ENCODE results near the gene H2AZ1. TPM values are rescaled to one million over a fixed set of nuclear protein-coding genes. Genes with fewer than 3 reads are reported as not detected.

Gene H2AZ1
- total RNA-seq, 1 experiment from 2014 or later, result 457 TPM

- no peaks in the 10 kb centered on the region for H3K27me3 Mint-ChIP-seq (ENCODE audit: insufficient read depth, unreplicated experiment)
- H3K9me3 Mint-ChIP-seq (ENCODE audit: unreplicated experiment), result no peaks in the 10 kb centered on the region
- no peaks in the 10 kb centered on the region for H3K4me1 Mint-ChIP-seq (ENCODE audit: low read depth, unreplicated experiment)
- Histone ChIP-seq H3K4me3 (ENCODE audit: low read depth, low read length) (no peak overlapping the region), H3K4me1 (peaks cover 16% of the 10 kb centered on the region; the same call in 1 of the 2 replicates), H3K9me3 (no peaks in the 10 kb centered on the region), H3K27me3 (replicated peaks; ENCODE audit: control insufficient read depth, insufficient read depth, low read length) (no peaks in the 10 kb centered on the region), H3K36me3 (ENCODE audit: control insufficient read depth, insufficient read depth, low read length) (no peaks in the 10 kb centered on the region)
- H3K4me3 Mint-ChIP-seq (ENCODE audit: unreplicated experiment), result peak overlapping the region; percentile 19
- ChIA-PET CTCF (no interaction called here), POLR2A (no interaction called here)
- intact Hi-C loops (cut with micrococcal nuclease; ENCODE audit: unreplicated experiment), result no loop called here
- no peak for TF ChIP-seq CTCF (IDR thresholded peaks at IDR 0.05; ENCODE audit: insufficient read depth in 1 of 2, low read depth in 1 of 2, low read length in 1 of 2, severe bottlenecking in 1 of 2, unreplicated experiment in 1 of 2)
- H3K27ac Mint-ChIP-seq (ENCODE audit: unreplicated experiment), result no peak overlapping the region
- no peak for DNase-seq
- BruUV-seq (replicated peaks), result no TSS peak
- peaks cover 34% of the 10 kb centered on the region for H3K36me3 Mint-ChIP-seq (ENCODE audit: insufficient read depth, unreplicated experiment)
Observed at GRCh38 chr4:99943904-99944437, 6.1 kb downstream of the H2AZ1 start.

- no TSS peak for BruUV-seq (replicated peaks)
- no peak overlapping the region for H3K4me3 ChIP-seq (ENCODE audit: low read depth, low read length)
- TF ChIP-seq CTCF (IDR thresholded peaks at IDR 0.05; ENCODE audit: insufficient read depth in 1 of 2, low read depth in 1 of 2, low read length in 1 of 2, severe bottlenecking in 1 of 2, unreplicated experiment in 1 of 2), result no peak
- CTCF ChIA-PET, result no interaction called here
- Mint-ChIP-seq H3K9me3 (ENCODE audit: unreplicated experiment) (peaks cover 9% of the 10 kb centered on the region), H3K27me3 (ENCODE audit: insufficient read depth, unreplicated experiment) (no peaks in the 10 kb centered on the region), H3K4me3 (ENCODE audit: unreplicated experiment) (no peak overlapping the region), H3K27ac (ENCODE audit: unreplicated experiment) (no peak overlapping the region), H3K36me3 (ENCODE audit: insufficient read depth, unreplicated experiment) (peaks cover 20% of the 10 kb centered on the region), H3K4me1 (ENCODE audit: low read depth, unreplicated experiment) (no peaks in the 10 kb centered on the region)
- POLR2A ChIA-PET, result no interaction called here
- no peaks in the 10 kb centered on the region for H3K27me3 ChIP-seq (replicated peaks; ENCODE audit: control insufficient read depth, insufficient read depth, low read length)
- H3K4me1 ChIP-seq, result no peaks in the 10 kb centered on the region
- peaks cover 13% of the 10 kb centered on the region; the same call in 1 of the 2 replicates for H3K9me3 ChIP-seq
- H3K36me3 ChIP-seq (ENCODE audit: control insufficient read depth, insufficient read depth, low read length), result no peaks in the 10 kb centered on the region
- no peak for DNase-seq
- intact Hi-C loops (cut with micrococcal nuclease; ENCODE audit: unreplicated experiment), result no loop called here
Observed at GRCh38 chr4:99938243-99938753, 11.8 kb downstream of the H2AZ1 start.

- CTCF ChIA-PET, result no interaction called here
- peaks cover 26% of the 10 kb centered on the region for H3K36me3 Mint-ChIP-seq (ENCODE audit: insufficient read depth, unreplicated experiment)
- no TSS peak for BruUV-seq (replicated peaks)
- Histone ChIP-seq H3K9me3 (peaks cover 13% of the 10 kb centered on the region; the same call in 1 of the 2 replicates), H3K4me1 (no peaks in the 10 kb centered on the region), H3K27me3 (replicated peaks; ENCODE audit: control insufficient read depth, insufficient read depth, low read length) (no peaks in the 10 kb centered on the region), H3K4me3 (ENCODE audit: low read depth, low read length) (no peak overlapping the region), H3K36me3 (ENCODE audit: control insufficient read depth, insufficient read depth, low read length) (no peaks in the 10 kb centered on the region)
- TF ChIP-seq CTCF (IDR thresholded peaks at IDR 0.05; ENCODE audit: insufficient read depth in 1 of 2, low read depth in 1 of 2, low read length in 1 of 2, severe bottlenecking in 1 of 2, unreplicated experiment in 1 of 2), result no peak
- no peaks in the 10 kb centered on the region for H3K4me1 Mint-ChIP-seq (ENCODE audit: low read depth, unreplicated experiment)
- H3K27me3 Mint-ChIP-seq (ENCODE audit: insufficient read depth, unreplicated experiment), result no peaks in the 10 kb centered on the region
- H3K4me3 Mint-ChIP-seq (ENCODE audit: unreplicated experiment), result no peak overlapping the region
- intact Hi-C loops (cut with micrococcal nuclease; ENCODE audit: unreplicated experiment), result no loop called here
- POLR2A ChIA-PET, result no interaction called here
- H3K9me3 Mint-ChIP-seq (ENCODE audit: unreplicated experiment), result peaks cover 9% of the 10 kb centered on the region
- no peak for DNase-seq
- H3K27ac Mint-ChIP-seq (ENCODE audit: unreplicated experiment), result no peak overlapping the region
Observed at GRCh38 chr4:99934891-99935290, 15.2 kb downstream of the H2AZ1 start.

All from Caco-2 (cell line).